Upper lobe of left lung (tissue), 4 donors: ENCODE data around the gene TBC1D8B.

ENCODE experiments used
- EP300 ChIP-seq, 4 donors: sonication (generic); formaldehyde crosslinking; IDR thresholded peaks; one replicate each; pipeline ENCODE4 v1.5.1; 2017; ENCODE audit warnings: antibody characterized with exemption in 4 of 4, control low read depth in 2 of 4
- POLR2A ChIP-seq, 4 donors: fragments of 450-650 bp; IDR thresholded peaks; one replicate each; pipeline ENCODE4 v1.5.1; 2016 to 2017; ENCODE audit warnings: antibody characterized with exemption in 4 of 4, mild to moderate bottlenecking in 2 of 4
- TF ChIP-seq, protein P1 (sequence below), 6 experiments: fragments of 450-650 bp in 4 of 6; fragments of 200-600 bp in 2 of 6; sonication (generic) in 2 of 6; IDR thresholded peaks; one replicate each; pipeline ENCODE4 v1.5.1; 2016 to 2019; ENCODE audit warnings: antibody characterized with exemption in 6 of 6

- TF ChIP-seq, protein P1, sequence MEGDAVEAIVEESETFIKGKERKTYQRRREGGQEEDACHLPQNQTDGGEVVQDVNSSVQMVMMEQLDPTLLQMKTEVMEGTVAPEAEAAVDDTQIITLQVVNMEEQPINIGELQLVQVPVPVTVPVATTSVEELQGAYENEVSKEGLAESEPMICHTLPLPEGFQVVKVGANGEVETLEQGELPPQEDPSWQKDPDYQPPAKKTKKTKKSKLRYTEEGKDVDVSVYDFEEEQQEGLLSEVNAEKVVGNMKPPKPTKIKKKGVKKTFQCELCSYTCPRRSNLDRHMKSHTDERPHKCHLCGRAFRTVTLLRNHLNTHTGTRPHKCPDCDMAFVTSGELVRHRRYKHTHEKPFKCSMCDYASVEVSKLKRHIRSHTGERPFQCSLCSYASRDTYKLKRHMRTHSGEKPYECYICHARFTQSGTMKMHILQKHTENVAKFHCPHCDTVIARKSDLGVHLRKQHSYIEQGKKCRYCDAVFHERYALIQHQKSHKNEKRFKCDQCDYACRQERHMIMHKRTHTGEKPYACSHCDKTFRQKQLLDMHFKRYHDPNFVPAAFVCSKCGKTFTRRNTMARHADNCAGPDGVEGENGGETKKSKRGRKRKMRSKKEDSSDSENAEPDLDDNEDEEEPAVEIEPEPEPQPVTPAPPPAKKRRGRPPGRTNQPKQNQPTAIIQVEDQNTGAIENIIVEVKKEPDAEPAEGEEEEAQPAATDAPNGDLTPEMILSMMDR (IDR thresholded peaks at IDR 0.05) = no peak
- no peak for TF ChIP-seq POLR2A (IDR thresholded peaks at IDR 0.05)
- no peak for TF ChIP-seq EP300 (IDR thresholded peaks at IDR 0.05)
Measured at GRCh38 chrX:106919932-106920452, 117.5 kb downstream of the TBC1D8B start, which contains the start of gene CLDN2.
